Prostate gland (tissue), 2 donors: ENCODE data around the gene GTF2F1.

ENCODE experiments used
- POLR2A ChIP-seq: fragments of 450-650 bp; IDR thresholded peaks from one replicate; pipeline ENCODE4 v1.6.1; 2016; ENCODE audit warnings: antibody characterized with exemption, mild to moderate bottlenecking
- TF ChIP-seq, protein P1 (sequence below), 4 experiments: fragments of 200-600 bp in 2 of 4; fragments of 450-650 bp in 2 of 4; sonication (generic) in 2 of 4; IDR thresholded peaks; 1 replicate in 3 of 4; 2 replicates in 1 of 4; pipeline ENCODE4 v1.5.1; 2016 to 2019; ENCODE audit warnings: antibody characterized with exemption in 4 of 4, mild to moderate bottlenecking in 2 of 4, moderate library complexity in 2 of 4

DNA sequence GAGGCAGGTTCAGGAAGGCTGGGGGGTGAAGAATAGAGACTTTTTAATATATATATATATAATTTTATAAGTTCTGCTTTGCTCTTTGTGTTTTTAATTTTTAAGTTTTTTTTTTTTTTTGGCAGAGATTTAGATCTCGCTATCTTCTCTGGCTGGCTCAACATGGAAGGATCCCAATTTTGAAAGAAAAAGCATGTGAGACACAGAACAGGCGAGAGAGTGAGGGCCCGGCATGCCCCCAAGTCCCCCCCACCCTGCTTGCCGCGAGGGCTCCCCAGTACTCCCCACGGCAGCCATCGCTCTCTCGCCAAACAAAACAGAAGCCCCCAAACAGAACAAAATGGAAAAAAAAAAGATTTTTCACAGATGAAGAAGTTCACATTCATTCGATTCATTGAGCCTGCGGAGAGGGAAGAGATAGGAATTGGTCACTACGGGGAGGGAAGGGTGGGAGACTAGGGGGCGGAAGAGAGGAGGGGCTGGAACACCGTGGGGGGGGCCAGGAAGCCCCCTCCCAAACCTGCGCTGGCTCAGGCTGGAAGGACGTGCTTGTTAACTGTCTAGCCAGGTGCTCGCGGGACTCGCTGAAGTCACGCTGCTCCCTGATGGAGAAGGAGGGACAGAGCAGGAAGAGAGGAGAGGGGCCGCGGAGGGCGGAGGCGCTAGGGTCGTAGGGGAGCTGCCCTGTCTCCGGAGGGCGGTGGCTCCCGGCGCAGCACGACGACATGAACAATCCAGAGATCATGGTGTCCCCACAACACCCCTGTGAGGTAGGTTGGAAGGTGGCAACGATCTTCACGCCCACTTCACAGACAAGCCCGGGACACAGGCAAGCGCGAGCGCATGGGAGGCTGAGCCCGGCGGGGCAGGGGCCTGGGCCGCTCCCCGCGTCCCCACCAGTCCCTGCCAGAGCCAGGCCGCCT lies 21.0 kb upstream of the GTF2F1 start:
- TF ChIP-seq POLR2A, result no peak
- TF ChIP-seq, protein P1, sequence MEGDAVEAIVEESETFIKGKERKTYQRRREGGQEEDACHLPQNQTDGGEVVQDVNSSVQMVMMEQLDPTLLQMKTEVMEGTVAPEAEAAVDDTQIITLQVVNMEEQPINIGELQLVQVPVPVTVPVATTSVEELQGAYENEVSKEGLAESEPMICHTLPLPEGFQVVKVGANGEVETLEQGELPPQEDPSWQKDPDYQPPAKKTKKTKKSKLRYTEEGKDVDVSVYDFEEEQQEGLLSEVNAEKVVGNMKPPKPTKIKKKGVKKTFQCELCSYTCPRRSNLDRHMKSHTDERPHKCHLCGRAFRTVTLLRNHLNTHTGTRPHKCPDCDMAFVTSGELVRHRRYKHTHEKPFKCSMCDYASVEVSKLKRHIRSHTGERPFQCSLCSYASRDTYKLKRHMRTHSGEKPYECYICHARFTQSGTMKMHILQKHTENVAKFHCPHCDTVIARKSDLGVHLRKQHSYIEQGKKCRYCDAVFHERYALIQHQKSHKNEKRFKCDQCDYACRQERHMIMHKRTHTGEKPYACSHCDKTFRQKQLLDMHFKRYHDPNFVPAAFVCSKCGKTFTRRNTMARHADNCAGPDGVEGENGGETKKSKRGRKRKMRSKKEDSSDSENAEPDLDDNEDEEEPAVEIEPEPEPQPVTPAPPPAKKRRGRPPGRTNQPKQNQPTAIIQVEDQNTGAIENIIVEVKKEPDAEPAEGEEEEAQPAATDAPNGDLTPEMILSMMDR (IDR thresholded peaks at IDR 0.05), result no peak
